MCF 10A (cell line): ENCODE data around the gene SEZ6L2. TPM values are rescaled to one million over a fixed set of nuclear protein-coding genes. Genes with fewer than 3 reads are reported as not detected.

ENCODE experiments used
- BruUV-seq: library from RNA; stranded (reverse); fragments of 400-500 nt; replicated peaks from 2 replicates; lab custom pipeline; 2021; lab: Mats Ljungman, UMichigan
- CTCF ChIA-PET: fragments of 300-600 bp; sonication (Branson Sonifier 250); formaldehyde crosslinking; extraction: SDS; loops from one replicate; lab custom pipeline; 2021; ENCODE audit warnings: antibody characterized with exemption, inconsistent platforms; lab: Yijun Ruan, JAX
- POLR2A ChIA-PET: fragments of 300-600, 350-650 bp; sonication (Branson Sonifier 250); formaldehyde crosslinking; extraction: SDS; loops from one replicate; lab custom pipeline; 2020; ENCODE audit warnings: antibody characterized with exemption, inconsistent platforms; lab: Yijun Ruan, JAX
- DNase-seq: peaks from one replicate; pipeline ENCODE4 v3.0.0-alpha.2; 2018; ENCODE audit not compliant: unreplicated experiment
- H3K27ac Mint-ChIP-seq: one replicate; pipeline ENCODE4 v1.8.0; 2022; ENCODE audit warnings: mild to moderate bottlenecking, low read depth, mixed read lengths; ENCODE audit not compliant: unreplicated experiment
- H3K27me3 Mint-ChIP-seq: one replicate; pipeline ENCODE4 v1.8.0; 2022; ENCODE audit warnings: mixed read lengths; ENCODE audit not compliant: insufficient read depth, unreplicated experiment
- H3K36me3 Mint-ChIP-seq: one replicate; pipeline ENCODE4 v1.8.0; 2022; ENCODE audit warnings: mild to moderate bottlenecking, moderate library complexity, mixed read lengths; ENCODE audit not compliant: insufficient read depth, unreplicated experiment
- H3K4me1 Mint-ChIP-seq: one replicate; pipeline ENCODE4 v1.8.0; 2022; ENCODE audit warnings: mixed read lengths; ENCODE audit not compliant: insufficient read depth, unreplicated experiment
- H3K4me3 Mint-ChIP-seq: one replicate; pipeline ENCODE4 v1.8.0; 2022; ENCODE audit warnings: mild to moderate bottlenecking, moderate library complexity, mixed read lengths; ENCODE audit not compliant: unreplicated experiment
- H3K9me3 Mint-ChIP-seq: one replicate; pipeline ENCODE4 v1.8.0; 2022; ENCODE audit warnings: mixed read lengths; ENCODE audit not compliant: unreplicated experiment
- CTCF ChIP-seq: fragments of 200-600 bp; IDR thresholded peaks from one replicate; pipeline ENCODE4 v1.8.0; 2022; ENCODE audit warnings: antibody characterized with exemption, mild to moderate bottlenecking; ENCODE audit not compliant: unreplicated experiment
- intact Hi-C: fragments of 100-400 bp; cut with micrococcal nuclease; formaldehyde crosslinking; loops from 2 replicates; pipeline ENCODE4 v1.14.1; 2022
- total RNA-seq: library from RNA; stranded (reverse); gene quantifications from 2 replicates; pipeline ENCODE4 v1.2.3, GENCODE V29; 2022

SEZ6L2 gene
- total RNA-seq, 1 experiment from 2014 or later = 1.9 TPM

- peaks cover 28% of the 10 kb centered on the region for H3K36me3 Mint-ChIP-seq
- POLR2A ChIA-PET = interaction anchor here (0.6 to 2.8 kb wide), 12 partner anchors 33 to 941 kb away, joined by 3 to 23 read pairs (median 6); partner anchors contain the start of genes ASPHD1, HIRIP3, KCTD13 and MVP
- peak within 1 kb of the TSS; percentile 99 for H3K27ac Mint-ChIP-seq
- no peak for TF ChIP-seq CTCF
- H3K9me3 Mint-ChIP-seq = no peaks in the 10 kb centered on the region
- CTCF ChIA-PET = interaction anchor here (0.7 to 1.9 kb wide), 4 partner anchors 15 to 143 kb away, joined by 3 to 7 read pairs (median 4); no protein-coding TSS in a partner anchor
- H3K4me1 Mint-ChIP-seq = peaks cover 14% of the 10 kb centered on the region
- peak; percentile 96 for DNase-seq
- intact Hi-C loops = loop anchor here (2.0 to 5.0 kb wide), 4 partner anchors 41 to 158 kb away; partner anchors contain the start of genes INO80E and MVP
- H3K27me3 Mint-ChIP-seq = no peaks in the 10 kb centered on the region
- peak within 1 kb of the TSS; percentile 99 for H3K4me3 Mint-ChIP-seq
- BruUV-seq = no TSS peak
Measured at GRCh38 chr16:29862884-29863668, 36.3 kb downstream of the SEZ6L2 start, which contains the start of gene CDIPT. TSS of gene CDIPT (minus strand) at chr16:29863226. CDS start at chr16:29862857, 369 bp downstream.

GRCh38 chr16:29862383-29862883 lies 36.9 kb downstream of the SEZ6L2 start:
- ChIA-PET CTCF (interaction anchor here (0.7 to 0.8 kb wide), 4 partner anchors 55 to 229 kb away, joined by 3 to 4 read pairs (median 3); no protein-coding TSS in a partner anchor), POLR2A (interaction anchor here (0.6 to 2.8 kb wide), 10 partner anchors 9 to 944 kb away, joined by 3 to 23 read pairs (median 6); partner anchors contain the start of genes ASPHD1, KCTD13, MVP and SEZ6L2)
- H3K27me3 Mint-ChIP-seq = no peaks in the 10 kb centered on the region
- no peaks in the 10 kb centered on the region for H3K9me3 Mint-ChIP-seq
- peak; percentile 33 for DNase-seq
- H3K4me3 Mint-ChIP-seq = peak overlapping the region; percentile 99
- intact Hi-C loops = loop anchor here (2.0 to 5.0 kb wide), 4 partner anchors 40 to 158 kb away; partner anchors contain the start of genes INO80E and MVP
- H3K27ac Mint-ChIP-seq = peak overlapping the region; percentile 99
- TF ChIP-seq CTCF = no peak
- H3K4me1 Mint-ChIP-seq = peaks cover 14% of the 10 kb centered on the region
- BruUV-seq = TSS peak; percentile 61
- peaks cover 33% of the 10 kb centered on the region for H3K36me3 Mint-ChIP-seq

- Mint-ChIP-seq H3K27ac (no peak overlapping the region), H3K27me3 (no peaks in the 10 kb centered on the region), H3K4me3 (no peak overlapping the region), H3K36me3 (peaks cover 35% of the 10 kb centered on the region), H3K4me1 (peaks cover 14% of the 10 kb centered on the region), H3K9me3 (no peaks in the 10 kb centered on the region)
- intact Hi-C loops = loop anchor here (5.0 kb wide), 1 partner anchor 38 kb away; the partner anchor contains the start of gene MVP
- no peak for DNase-seq
- TF ChIP-seq CTCF = no peak
- ChIA-PET CTCF (interaction anchor here (1.1 kb wide), 1 partner anchor 11 kb away, joined by 3 read pairs; no protein-coding TSS in a partner anchor), POLR2A (no interaction called here)
- no TSS peak for BruUV-seq
Measured at GRCh38 chr16:29860218-29860617, 39.1 kb downstream of the SEZ6L2 start.

- POLR2A ChIA-PET = interaction anchor here (0.7 to 1.2 kb wide), 2 partner anchors 11 to 19 kb away, joined by 3 read pairs; no protein-coding TSS in a partner anchor
- TF ChIP-seq CTCF = no peak
- BruUV-seq = no TSS peak
- CTCF ChIA-PET = no interaction called here
- H3K27ac Mint-ChIP-seq = no peak overlapping the region
- no peak for DNase-seq
- no peaks in the 10 kb centered on the region for H3K9me3 Mint-ChIP-seq
- H3K27me3 Mint-ChIP-seq = no peaks in the 10 kb centered on the region
- no peak overlapping the region for H3K4me3 Mint-ChIP-seq
- intact Hi-C loops = no loop called here
- peaks cover 14% of the 10 kb centered on the region for H3K4me1 Mint-ChIP-seq
- H3K36me3 Mint-ChIP-seq = peaks cover 41% of the 10 kb centered on the region
Measured at GRCh38 chr16:29858974-29859373, 40.4 kb downstream of the SEZ6L2 start.
